Urinary bladder (tissue), 4 donors: ENCODE data around the gene POLR1G. TPM values are rescaled to one million over a fixed set of nuclear protein-coding genes. Genes with fewer than 3 reads are reported as not detected.
"Not testable (repeated sequence)": the region's sequence is repeated elsewhere in the genome, so short reads cannot be mapped to it uniquely, and the experiment has no call there.

Experiments used
- DNase-seq: peaks from one replicate; pipeline ENCODE4 v3.0.0-alpha.2; 2015; ENCODE audit errors: extremely low spot score
- H3K27ac ChIP-seq: one replicate; pipeline ENCODE4 v1.5.1; 2013; ENCODE audit warnings: low read depth, mild to moderate bottlenecking, moderate library complexity
- H3K36me3 ChIP-seq: one replicate; pipeline ENCODE4 v1.6.1; 2013; ENCODE audit warnings: mild to moderate bottlenecking, moderate library complexity; ENCODE audit not compliant: insufficient read depth
- H3K4me1 ChIP-seq: one replicate; pipeline ENCODE4 v1.6.1; 2013; ENCODE audit warnings: mild to moderate bottlenecking, moderate library complexity; ENCODE audit not compliant: insufficient read depth
- H3K4me3 ChIP-seq: one replicate; pipeline ENCODE4 v1.5.1; 2013; ENCODE audit warnings: low read depth, low read length
- WGBS: extraction: QIAGEN DNeasy Blood & Tissue Kit; methylation state at CpG from one replicate; pipeline ENCODE4 v1.1.7; 2013; 5-methylcytosine and 5-hydroxymethylcytosine counted together
- polyA plus RNA-seq: library from polyadenylated mRNA; stranded (reverse); fragments of 200-250 nt; gene quantifications from one replicate; pipeline ENCODE4 v1.2.3, GENCODE V29; 2013
- total RNA-seq: library from RNA; depleted of rRNA; stranded (reverse); fragments of >200 nt; gene quantifications from one replicate; pipeline ENCODE4 v1.2.3, GENCODE V29; 2014
- donor health status: healthy with polysubstance abuse.
- donor health status: healthy.

The POLR1G gene
- total and polyA plus RNA-seq, 2 donors, result 1.8 to 5.0 TPM

DNA sequence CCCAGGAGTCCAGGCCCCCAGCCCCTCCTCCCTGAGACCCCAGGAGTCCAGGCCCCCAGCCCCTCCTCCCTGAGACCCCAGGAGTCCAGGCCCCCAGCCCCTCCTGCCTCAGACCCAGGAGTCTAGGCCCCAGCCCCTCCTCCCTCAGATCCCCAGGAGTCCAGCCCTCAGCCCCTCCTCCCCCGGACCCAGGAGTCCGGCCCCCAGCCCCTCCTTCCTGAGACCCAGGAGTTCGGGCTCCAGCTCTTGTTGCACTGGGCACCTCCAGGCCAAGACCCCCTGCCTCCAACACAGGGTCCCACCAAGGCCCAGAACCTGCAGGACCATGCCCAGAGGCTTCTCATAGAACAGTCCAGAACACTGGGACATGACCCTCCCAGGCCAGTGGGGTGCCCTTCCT lies 13.5 kb downstream of the POLR1G start:
- 52% methylated on average over 3 of the region's 3 CpGs for WGBS
- H3K36me3 ChIP-seq, result peaks cover 1% of the 10 kb centered on the region

DNA sequence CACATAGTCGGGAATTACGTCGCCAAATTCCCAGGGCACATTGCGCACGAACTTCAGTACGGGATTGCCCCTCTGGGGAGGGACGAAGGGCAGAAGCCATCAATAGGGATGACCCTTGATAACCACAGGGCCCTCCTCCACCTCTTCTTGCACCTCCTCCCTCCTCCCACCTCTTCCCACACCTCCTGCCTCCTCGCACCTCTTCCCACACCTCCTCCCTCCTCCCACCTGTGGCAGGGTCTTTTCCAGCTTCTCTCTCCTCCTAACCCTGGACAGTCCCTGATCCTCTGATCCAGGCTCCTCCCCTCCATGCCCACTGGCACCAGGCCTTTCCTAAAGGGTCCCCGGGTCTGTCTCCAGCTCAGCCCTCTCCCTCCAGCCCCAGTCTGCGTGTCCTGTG lies 13.9 kb downstream of the POLR1G start:
- 83% methylated on average over 10 of the region's 10 CpGs for WGBS
- H3K4me1 ChIP-seq, result peaks cover 3% of the 10 kb centered on the region
- peaks cover 1% of the 10 kb centered on the region for H3K36me3 ChIP-seq
- H3K4me3 ChIP-seq, result no peak overlapping the region
- no peak for DNase-seq
- H3K27ac ChIP-seq, result no peak overlapping the region

More for the DNA sequence above, 13.5 kb downstream of the POLR1G start:
- H3K4me1 ChIP-seq, result peaks cover 3% of the 10 kb centered on the region
- H3K27ac ChIP-seq, result no peak overlapping the region
- H3K4me3 ChIP-seq, result no peak overlapping the region
- no peak for DNase-seq

DNA sequence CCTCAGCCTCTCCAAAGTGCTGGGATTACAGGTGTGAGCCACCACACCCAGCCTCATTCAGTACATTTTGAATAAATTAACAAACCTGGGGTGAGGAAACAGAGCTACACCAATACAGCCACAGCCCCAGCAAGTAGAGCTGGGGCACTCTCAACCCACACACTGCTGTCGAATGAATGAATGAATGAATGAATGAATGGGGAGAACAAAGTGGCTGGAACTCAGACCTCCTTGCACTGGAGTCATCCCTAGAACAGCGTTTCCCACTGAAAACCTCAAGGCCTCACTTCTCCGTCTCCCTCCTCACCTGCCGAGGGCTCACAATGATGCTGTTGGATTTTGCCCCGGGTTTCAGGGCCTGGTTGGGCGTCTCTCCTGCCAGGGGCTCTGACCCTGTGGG lies 14.4 kb downstream of the POLR1G start:
- Histone ChIP-seq H3K27ac (no peak overlapping the region), H3K36me3 (peaks cover 1% of the 10 kb centered on the region), H3K4me1 (peaks cover 3% of the 10 kb centered on the region), H3K4me3 (no peak overlapping the region)
- whole genome bisulfite sequencing, result 90% methylated on average over 6 of the region's 6 CpGs
- no peak for DNase-seq

- no peak overlapping the region for H3K27ac ChIP-seq
- no peak for DNase-seq
- WGBS, result 83% methylated on average over 6 of the region's 6 CpGs
- H3K4me3 ChIP-seq, result no peak overlapping the region
- H3K36me3 ChIP-seq, result no peaks in the 10 kb centered on the region
- peaks cover 3% of the 10 kb centered on the region for H3K4me1 ChIP-seq
Observed at GRCh38 chr19:45421947-45422498, 15.6 kb downstream of the POLR1G start.

DNA sequence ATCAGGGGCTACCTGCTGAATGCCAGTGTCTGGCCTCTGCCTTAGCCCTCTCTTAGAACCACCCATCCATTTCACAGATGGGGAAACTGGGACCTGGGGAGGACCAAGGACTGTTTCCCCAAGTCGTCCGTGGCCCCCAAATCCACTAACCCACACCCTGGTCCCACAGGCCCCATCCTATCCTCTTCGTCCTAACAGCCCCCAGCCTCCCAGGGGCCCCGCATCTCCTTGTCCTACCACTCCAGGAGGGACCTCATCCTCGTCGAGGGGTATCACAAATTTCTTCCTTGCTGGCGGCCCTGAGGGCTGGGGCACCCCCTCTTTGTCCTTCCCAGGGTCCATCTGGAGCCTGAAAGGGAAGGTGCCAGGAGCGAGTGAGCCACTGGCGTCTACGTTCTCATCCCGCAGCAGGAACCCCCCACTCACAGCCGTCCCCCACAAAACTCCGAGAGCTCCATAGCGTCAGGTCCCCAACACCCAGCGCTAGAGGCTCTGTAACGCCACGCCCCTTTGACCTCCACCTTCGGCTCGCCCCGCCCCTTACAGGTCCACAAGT lies 16.7 kb downstream of the POLR1G start:
- Histone ChIP-seq H3K27ac (peak overlapping the region; percentile 97), H3K36me3 (no peaks in the 10 kb centered on the region), H3K4me3 (peak overlapping the region; percentile 62), H3K4me1 (peaks cover 3% of the 10 kb centered on the region)
- no peak for DNase-seq
- WGBS, result 11% methylated on average over 20 of the region's 20 CpGs

- under 1% methylated on average over 37 of the region's 37 CpGs for WGBS
- Histone ChIP-seq H3K4me1 (peaks cover 3% of the 10 kb centered on the region), H3K27ac (peak within 1 kb of the TSS; percentile 97), H3K4me3 (peak within 1 kb of the TSS; percentile 62), H3K36me3 (no peaks in the 10 kb centered on the region)
- DNase-seq, result peak; percentile 85
Observed at GRCh38 chr19:45423589-45424190, 17.2 kb downstream of the POLR1G start, which contains the start of gene ERCC1. Gene ERCC1 (minus strand): TSS chr19:45423917. CDS start chr19:45423374, 543 bp downstream.

- Histone ChIP-seq H3K4me3 (peak overlapping the region; percentile 62), H3K36me3 (no peaks in the 10 kb centered on the region), H3K27ac (peak overlapping the region; percentile 97), H3K4me1 (peaks cover 3% of the 10 kb centered on the region)
- WGBS, result 15% methylated on average over 24 of the region's 24 CpGs
- no peak for DNase-seq
Observed at GRCh38 chr19:45424191-45425058, 18.0 kb downstream of the POLR1G start.

- H3K4me1 ChIP-seq, result no peaks in the 10 kb centered on the region
- H3K27ac ChIP-seq, result no peak overlapping the region
- H3K36me3 ChIP-seq, result no peaks in the 10 kb centered on the region
- H3K4me3 ChIP-seq, result peak overlapping the region; percentile 43
- 2% methylated on average over 73 of the region's 73 CpGs for WGBS
- no peak for DNase-seq
Observed at GRCh38 chr19:45428384-45429231, 22.2 kb downstream of the POLR1G start.

DNA sequence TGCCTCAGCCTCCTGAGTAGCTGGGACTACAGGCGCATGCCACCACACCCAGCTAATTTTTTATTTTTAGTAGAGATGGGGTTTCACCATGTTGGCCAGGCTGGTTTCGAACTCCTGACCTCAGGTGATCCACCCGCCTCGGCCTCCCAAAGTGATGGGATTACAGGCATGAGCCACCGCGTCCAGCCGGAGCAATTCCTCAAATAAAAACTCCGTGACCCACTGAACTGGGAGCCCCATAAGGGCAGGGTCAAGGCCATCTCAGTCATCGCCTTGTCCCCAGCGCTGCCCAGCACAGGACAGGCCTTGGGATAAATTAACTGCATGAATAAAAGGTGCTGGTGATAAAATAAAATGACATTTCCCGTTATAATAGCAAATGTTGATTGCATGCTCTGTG lies 23.5 kb downstream of the POLR1G start:
- H3K4me3 ChIP-seq, H3K4me1 ChIP-seq, DNase-seq, H3K36me3 ChIP-seq, H3K27ac ChIP-seq: not testable (repeated sequence)
- WGBS, result 69% methylated on average over 11 of the region's 11 CpGs

GRCh38 chr19:45431008-45431407 lies 24.6 kb downstream of the POLR1G start:
- H3K4me3 ChIP-seq, DNase-seq, H3K4me1 ChIP-seq, H3K27ac ChIP-seq, H3K36me3 ChIP-seq: not testable (repeated sequence)
- 51% methylated on average over 9 of the region's 9 CpGs for WGBS

DNA sequence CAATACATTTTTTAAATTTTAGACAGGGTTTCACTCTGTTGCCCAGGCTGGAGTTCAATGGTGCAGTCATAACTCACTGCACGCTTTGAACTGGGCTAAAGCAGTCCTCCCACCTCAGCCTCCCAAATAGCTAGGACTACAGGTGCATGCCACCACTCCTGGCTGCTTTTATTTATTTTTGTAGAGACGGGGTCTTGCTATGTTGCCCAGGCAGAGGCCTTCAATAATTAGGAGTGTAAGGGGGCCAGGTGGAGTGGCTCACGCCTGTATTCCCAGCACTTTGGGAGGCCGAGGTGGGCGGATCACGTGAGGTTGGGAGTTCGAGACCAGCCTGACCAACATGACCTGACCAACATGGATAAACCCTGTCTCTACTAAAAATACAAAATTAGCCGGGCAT lies 26.1 kb downstream of the POLR1G start:
- 84% methylated on average over 8 of the region's 8 CpGs for WGBS
- not testable (repeated sequence) for H3K27ac ChIP-seq, H3K4me3 ChIP-seq, H3K36me3 ChIP-seq, H3K4me1 ChIP-seq, DNase-seq

- no peaks in the 10 kb centered on the region for H3K36me3 ChIP-seq
- H3K4me1 ChIP-seq, result no peaks in the 10 kb centered on the region
- no peak overlapping the region for H3K4me3 ChIP-seq
- no peak for DNase-seq
- H3K27ac ChIP-seq, result no peak overlapping the region
- 80% methylated on average over 3 of the region's 3 CpGs for WGBS
Observed at GRCh38 chr19:45437328-45437727, 30.9 kb downstream of the POLR1G start.

GRCh38 chr19:45439190-45439568 lies 32.7 kb downstream of the POLR1G start:
- 36% methylated on average over 10 of the region's 10 CpGs for WGBS
- Histone ChIP-seq H3K4me1 (no peaks in the 10 kb centered on the region), H3K36me3 (no peaks in the 10 kb centered on the region), H3K27ac (no peak overlapping the region), H3K4me3 (peak overlapping the region; percentile 55)
- no peak for DNase-seq
